ENCODE data around the gene YWHAG. TPM values are rescaled to one million over a fixed set of nuclear protein-coding genes. Genes with fewer than 3 reads are reported as not detected.

YWHAG gene
- total and polyA plus RNA-seq, 12 donors: 63.7 to 262 (median 205) TPM

GRCh38 chr7:76300166-76300731, 58.5 kb downstream of the YWHAG start:
- peaks cover 7 to 36% (median 26%) of the 10 kb centered on the region in 9 donors for H3K4me1 ChIP-seq
- intact Hi-C loops (cut with DNase I): no loop called here
- DNase-seq (no peak), ATAC-seq (no peak)
- H3K27me3 ChIP-seq: peaks cover 0 to 7% (median 0%) of the 10 kb centered on the region in 7 donors
- H3K4me3 ChIP-seq: no peak overlapping the region
- peaks cover 0 to 14% (median 9%) of the 10 kb centered on the region in 9 donors for H3K36me3 ChIP-seq
- 82 to 86% methylated on average over 7 of the region's 7 CpGs for WGBS, 2 donors
- TF ChIP-seq CTCF (IDR thresholded peaks at IDR 0.05): no peak
- H3K9me3 ChIP-seq: no peaks in the 10 kb centered on the region
- H3K27ac ChIP-seq: peak overlapping the region in 1 of 10 donors; percentile 100

GRCh38 chr7:76296743-76297740, 61.7 kb downstream of the YWHAG start:
- ATAC-seq (peak in 1 of 8 donors; percentile 23), DNase-seq (no peak)
- Histone ChIP-seq H3K27ac (peak overlapping the region in 9 of 10 donors; percentile 17 to 98 (median 52)), H3K36me3 (no peaks in the 10 kb centered on the region), H3K9me3 (no peaks in the 10 kb centered on the region), H3K4me3 (no peak overlapping the region), H3K4me1 (peaks cover 17 to 46% (median 40%) of the 10 kb centered on the region in 9 donors), H3K27me3 (peaks cover 0 to 1% (median 0%) of the 10 kb centered on the region in 7 donors)
- 78 to 81% methylated on average over 22 of the region's 22 CpGs for WGBS, 2 donors
- intact Hi-C loops (cut with DNase I): no loop called here
- TF ChIP-seq CTCF (IDR thresholded peaks at IDR 0.05): no peak

GRCh38 chr7:76294344-76295024, 64.3 kb downstream of the YWHAG start:
- H3K4me1 ChIP-seq: peaks cover 21 to 54% (median 44%) of the 10 kb centered on the region in 9 donors
- DNase-seq (peak; percentile 97), ATAC-seq (peak; percentile 85 to 91 (median 88))
- no peaks in the 10 kb centered on the region for H3K9me3 ChIP-seq
- H3K36me3 ChIP-seq: no peaks in the 10 kb centered on the region
- H3K4me3 ChIP-seq: peak overlapping the region in 8 of 10 donors; percentile 3 to 48 (median 35)
- whole genome bisulfite sequencing, 2 donors: 12 to 13% methylated on average over 20 of the region's 20 CpGs
- H3K27ac ChIP-seq: peak overlapping the region; percentile 84 to 98 (median 94)
- TF ChIP-seq CTCF (IDR thresholded peaks at IDR 0.05): peak in 1 of 9 donors; percentile 7
- intact Hi-C loops (cut with DNase I): loop anchor here in 1 of 10 donors (1.0 kb wide), 1 partner anchor 8 kb away; the partner anchor contains the start of gene HSPB1
- no peaks in the 10 kb centered on the region for H3K27me3 ChIP-seq
